Measurements from ENCODE around the gene SGK2.

Gene SGK2

DNA sequence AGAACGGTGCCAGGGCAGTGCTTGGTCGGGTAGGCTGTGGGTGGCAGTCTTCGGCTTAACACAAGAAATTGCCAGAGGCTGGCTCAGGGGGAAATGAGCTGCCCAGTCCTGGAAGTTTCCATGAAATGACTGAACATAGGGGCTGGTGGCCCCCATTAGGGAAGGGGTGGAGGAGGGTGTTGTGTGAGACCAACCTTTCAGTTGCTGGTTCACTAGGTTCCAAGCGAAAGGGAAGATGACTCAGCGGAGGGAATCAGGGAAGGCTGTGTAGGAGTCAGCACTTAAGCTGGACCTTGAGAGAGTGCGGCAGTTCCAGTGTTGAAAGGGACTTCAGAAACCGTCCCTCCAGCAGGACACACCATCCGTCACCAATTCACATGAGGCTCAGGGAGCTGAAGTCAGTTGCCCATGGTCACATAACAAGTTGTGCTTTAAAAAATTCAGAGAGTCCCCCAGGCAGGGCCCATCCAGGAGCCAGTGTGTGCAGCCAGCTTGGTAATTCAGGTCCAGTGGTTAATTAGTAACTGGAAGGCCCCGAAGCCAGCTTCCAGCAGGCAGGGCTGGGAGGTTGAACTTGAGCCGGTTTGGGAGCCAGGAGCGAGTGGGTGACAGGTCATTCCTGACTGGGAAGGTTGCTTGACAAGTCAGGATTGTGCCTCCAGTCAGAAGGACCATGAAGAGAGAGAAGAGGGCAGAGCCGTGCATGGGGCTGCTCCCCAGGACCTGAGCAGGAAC lies at the start of gene SGK2:
SGK2 (plus strand) TSS at position 616 of the 735 bp plus-strand sequence. CDS start 7,469 bp downstream, outside the sequence.
- no peak for DNase-seq (ENCODE audit: low read depth)

DNA sequence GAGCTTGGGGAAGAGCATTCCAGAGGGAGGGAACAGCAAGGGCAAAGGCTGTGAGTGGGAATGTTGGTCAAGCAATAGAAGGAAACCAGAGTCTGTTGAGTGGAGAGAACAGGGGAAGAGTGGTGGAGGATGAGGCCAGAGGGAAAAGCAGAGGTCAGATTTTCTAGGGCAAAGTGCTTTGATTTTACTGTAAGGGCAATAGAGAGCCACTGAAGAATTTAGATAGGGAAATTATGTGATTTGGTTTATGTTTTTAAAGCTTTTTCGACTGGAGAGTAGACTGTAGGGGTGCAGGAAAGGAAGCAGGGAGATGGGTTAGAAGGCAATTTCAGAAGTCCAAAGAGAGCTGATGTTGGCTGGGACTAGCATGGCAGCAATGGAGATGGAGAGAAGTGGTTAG lies 46.9 kb upstream of the SGK2 start:
- no peak for DNase-seq (ENCODE audit: low read depth)

DNA sequence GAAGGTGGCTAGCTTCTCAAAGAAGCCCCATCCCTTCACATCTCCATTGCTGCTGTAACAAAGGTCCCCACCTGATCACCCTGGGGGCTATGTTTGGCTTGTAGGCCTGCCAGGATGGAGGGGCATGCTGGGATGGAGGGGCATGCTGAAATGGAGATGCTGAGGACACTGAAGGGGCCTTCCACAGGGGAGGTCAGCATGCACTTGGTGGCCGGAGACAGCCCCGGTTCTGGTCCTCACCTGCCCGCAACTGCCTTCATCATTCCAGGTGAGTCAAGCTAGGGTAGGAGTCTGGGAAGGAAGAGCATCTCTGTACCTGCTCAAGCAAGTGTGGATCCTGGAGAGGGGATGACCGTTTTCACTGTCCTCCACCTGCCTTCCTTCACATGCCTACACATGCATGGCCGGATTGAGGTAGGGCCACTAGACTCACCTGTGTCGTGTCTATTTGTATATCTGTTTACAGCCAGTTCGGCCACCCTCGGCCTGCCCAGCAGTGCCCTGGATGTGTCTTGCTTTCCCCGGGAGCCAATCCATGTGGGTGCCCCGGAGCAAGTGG lies 45.4 kb upstream of the SGK2 start:
- DNase-seq (ENCODE audit: low read depth) = no peak

- peak; percentile 97 for DNase-seq (ENCODE audit: low read depth)
These were observed 44.7 kb upstream of the SGK2 start for GRCh38 chr20:43513931-43514647.

DNA sequence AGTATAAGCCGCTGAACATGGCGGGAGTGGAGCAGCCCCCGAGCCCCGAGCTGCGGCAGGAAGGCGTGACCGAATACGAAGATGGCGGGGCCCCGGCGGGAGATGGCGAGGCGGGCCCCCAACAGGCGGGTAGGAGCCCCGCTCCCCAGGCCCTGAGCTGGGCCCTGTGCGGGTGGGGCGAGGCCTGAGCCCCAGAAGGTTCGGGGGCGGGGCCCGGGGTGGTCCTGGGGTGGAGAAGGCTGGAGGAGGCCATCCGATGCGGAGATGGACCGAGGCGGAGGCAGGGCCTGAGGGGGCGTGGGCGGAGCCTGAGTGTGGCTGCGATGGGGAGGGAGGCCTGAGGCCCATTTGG lies 44.2 kb upstream of the SGK2 start:
- DNase-seq (ENCODE audit: low read depth) = no peak

DNA sequence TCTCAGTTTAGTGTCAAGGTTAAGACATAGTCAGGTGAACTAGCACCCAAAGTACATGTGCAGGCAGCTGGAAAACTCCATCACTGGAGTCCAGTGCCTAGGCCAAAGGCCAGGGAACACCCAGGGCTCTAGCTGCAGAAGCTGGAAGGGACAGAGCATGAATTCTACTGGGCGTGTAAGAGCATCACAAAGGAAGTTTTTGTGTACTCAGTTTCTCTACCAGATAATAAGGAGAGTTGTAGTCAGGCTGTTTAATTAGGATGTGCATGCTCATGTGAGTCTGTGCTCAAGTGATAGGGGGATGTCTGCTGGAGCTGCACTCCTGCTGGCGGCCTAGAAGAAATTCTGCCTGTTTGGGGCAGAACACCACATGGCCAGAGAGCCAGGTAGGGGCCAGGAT lies 43.2 kb upstream of the SGK2 start:
- no peak for DNase-seq (ENCODE audit: low read depth)

DNA sequence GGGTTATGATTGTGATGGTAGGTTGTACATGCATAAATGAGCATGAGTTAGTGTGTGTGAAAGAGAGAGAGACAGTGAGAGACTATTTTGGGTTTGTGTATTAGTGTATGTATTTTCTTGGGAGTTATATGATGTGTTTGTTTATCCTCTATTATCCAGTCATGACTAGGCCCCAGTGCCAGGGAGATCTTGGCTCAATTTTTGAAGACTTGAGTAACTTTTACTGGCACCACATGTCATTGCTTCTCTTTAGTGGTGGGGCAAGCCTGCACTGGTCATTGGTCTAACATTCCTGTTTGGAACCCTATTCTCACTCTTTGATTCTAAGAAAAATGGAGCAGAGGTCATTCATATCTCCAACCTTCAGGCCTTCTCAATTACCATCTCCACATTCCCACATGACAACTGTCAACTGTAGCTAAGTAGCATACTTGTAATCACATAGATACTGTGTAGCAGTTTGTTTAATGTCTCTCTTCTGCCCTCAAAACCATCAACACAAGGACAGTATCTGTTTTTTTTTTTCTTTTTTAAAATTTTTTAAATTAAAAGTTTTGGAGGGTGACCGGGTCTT lies 42.5 kb upstream of the SGK2 start:
- no peak for DNase-seq (ENCODE audit: low read depth)

DNA sequence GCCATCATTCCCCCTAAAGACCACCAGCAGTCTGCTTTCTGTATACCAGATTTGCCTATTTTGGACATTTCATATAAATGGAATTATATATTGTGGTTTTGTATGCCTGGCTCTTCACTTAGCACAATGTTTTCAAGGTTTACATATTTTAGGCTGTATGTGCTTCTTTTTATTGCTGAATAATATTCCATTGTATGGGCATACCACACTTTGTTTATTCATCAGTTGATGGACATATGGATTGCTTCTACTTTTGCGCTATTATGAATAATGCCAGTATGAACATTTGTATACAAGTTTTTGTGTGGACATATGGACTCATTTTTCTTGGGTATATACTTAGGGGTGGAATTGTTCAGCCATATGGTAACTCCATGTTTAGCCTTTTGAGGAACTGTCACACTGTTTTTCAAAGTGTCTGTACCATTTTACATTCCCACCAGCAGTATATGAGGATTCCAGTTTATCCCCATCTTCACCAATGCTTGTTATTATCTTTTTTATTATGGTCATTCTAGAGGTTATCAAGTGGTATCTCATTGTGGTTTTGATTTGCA lies 38.7 kb upstream of the SGK2 start:
- no peak for DNase-seq (ENCODE audit: low read depth)

DNA sequence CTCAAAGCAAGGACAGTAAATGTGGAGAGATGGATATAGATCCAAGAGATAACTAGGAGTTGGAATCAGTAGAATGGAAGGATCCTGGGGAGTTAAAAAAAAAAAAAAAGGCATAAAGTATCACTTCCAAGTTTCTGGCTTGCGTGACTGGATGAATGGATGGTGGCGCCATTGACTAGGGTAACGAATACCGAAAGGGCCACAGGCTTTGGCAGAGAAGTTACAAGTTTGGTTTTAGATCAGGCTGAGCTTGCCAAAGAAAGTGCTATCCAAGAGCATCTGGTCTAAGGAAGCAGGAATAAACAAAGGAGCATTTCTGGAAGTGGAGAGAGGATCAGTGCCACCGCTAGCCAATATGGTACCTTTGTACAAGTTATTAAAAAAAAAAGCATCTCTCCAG lies 33.8 kb upstream of the SGK2 start:
- DNase-seq (ENCODE audit: low read depth) = no peak

DNA sequence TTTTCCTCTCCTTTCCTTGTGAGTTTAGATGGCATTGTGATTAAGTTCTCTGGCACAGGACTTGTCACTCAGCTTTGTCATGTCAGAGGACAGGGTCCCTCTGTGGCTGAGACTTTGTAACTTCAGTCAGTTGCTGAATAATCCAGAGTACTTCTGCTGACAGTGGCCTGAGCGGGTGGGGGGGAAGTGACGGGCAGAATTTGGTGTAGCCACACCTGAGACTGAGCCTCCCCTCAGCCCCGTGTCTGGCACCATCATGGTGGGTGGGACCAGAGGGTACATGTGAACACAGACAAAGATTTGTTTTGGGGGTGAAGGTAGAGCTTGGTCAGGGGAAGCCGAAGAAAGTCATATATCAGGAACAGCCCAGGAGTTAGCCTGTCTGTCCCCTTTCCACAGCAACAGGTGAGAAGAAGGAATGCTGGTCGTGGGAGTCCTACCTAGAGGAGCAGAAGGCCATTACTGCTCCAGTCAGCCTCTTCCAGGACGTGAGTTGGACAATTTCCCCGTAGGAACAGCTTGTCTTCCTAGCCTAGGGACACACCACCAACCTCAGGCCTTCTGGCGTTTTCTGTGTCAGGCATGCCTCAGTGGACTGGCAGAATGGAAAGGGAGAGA lies 30.5 kb upstream of the SGK2 start:
- no peak for DNase-seq (ENCODE audit: low read depth)

- no peak for DNase-seq (ENCODE audit: low read depth)
These were observed 29.8 kb upstream of the SGK2 start for GRCh38 chr20:43529051-43529450.

DNA sequence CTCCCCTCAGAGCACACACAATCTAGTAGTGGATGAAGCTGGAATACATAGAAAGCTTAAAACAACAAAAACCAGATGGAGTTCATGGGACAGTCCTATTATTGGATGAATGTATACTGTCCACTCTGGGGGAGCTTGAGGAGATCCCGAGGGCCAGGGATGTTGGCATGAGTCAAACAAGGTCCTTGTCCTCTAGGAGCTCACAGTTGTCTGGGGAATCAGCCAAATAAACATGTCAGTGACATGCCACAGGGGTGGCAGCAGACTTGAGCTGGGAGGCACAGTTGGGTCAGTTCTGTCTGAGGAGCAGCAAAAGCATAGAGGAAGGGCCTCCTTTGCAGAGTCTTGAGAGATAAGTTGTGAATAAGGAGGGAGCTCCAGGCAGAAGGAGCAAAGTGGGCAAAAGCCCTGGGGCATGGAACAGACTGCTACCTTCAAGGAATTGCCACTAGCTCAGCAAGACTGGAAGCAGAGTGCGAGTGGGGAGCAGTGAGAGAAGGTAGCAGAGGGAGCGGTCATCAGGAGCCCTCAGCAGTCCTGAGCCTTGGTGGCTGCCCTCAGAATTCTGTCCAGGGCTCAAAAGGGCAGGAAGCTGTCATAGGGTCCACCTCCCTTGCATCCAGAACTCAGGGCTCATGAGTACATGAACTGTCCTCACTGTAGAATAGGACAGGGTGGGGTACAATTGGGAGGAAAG lies 29.2 kb upstream of the SGK2 start:
- no peak for DNase-seq (ENCODE audit: low read depth)

DNA sequence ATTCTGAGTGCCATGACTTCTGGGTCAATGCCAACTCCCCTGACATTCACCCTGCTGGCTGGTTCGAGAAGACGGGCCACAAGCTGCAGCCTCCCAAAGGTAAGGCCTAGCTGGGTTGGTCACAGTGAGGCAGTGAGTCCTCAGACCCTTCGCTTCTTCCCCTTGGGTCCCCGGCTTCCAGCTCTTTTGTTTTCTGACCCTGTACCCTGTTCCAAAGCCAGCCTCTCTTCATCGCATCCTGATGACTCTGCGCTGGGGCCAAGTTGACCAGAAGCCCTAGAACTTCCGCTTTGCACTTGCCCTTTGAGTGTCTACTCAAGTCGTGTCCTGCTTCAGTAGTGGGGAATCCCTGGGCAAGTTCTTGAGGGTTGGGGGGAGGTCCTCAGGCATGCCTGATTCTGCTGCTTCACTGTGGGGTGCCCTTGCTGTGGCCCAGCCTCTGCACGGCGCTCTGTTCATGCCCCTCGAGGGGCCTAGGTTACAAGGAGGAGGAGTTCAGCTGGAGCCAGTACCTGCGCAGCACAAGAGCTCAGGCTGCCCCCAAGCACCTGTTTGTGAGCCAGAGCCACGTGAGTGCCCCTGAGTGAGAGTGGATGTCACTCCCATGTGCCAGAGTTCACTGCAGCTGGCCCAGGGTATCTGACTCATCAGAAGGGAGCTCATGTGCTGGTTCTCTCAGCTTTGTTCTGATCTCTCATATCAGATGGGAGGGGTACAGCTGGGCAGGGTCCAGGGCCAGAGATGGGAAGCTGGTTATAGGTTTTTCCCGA lies 28.3 kb upstream of the SGK2 start:
- DNase-seq (ENCODE audit: low read depth) = no peak

- no peak for DNase-seq (ENCODE audit: low read depth)
These were observed 27.8 kb upstream of the SGK2 start for GRCh38 chr20:43531091-43531443.

- no peak for DNase-seq (ENCODE audit: low read depth)
These were observed 26.3 kb upstream of the SGK2 start for GRCh38 chr20:43532416-43533055.

DNA sequence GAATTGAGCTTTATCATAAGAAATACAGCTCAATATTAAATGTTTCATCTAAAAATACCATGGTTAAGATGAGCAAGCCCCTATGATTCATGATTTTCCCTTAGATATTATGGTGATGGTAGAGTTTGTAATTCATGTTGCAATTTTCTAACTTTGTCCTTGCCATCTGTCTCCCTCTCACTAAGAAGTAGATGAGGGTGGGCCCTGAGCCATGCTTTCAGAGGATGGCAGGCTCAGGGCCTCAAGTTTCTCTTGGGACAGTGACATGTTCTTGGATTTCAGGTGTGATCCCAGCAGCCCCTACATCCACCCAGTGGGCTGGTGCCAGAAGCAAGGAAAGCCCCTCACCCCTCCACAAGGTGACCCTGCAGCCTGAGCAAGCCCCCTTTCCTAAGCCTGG lies 25.8 kb upstream of the SGK2 start:
- DNase-seq (ENCODE audit: low read depth) = no peak

- DNase-seq (ENCODE audit: low read depth) = no peak
These were observed 24.8 kb upstream of the SGK2 start for GRCh38 chr20:43534016-43534415.

DNA sequence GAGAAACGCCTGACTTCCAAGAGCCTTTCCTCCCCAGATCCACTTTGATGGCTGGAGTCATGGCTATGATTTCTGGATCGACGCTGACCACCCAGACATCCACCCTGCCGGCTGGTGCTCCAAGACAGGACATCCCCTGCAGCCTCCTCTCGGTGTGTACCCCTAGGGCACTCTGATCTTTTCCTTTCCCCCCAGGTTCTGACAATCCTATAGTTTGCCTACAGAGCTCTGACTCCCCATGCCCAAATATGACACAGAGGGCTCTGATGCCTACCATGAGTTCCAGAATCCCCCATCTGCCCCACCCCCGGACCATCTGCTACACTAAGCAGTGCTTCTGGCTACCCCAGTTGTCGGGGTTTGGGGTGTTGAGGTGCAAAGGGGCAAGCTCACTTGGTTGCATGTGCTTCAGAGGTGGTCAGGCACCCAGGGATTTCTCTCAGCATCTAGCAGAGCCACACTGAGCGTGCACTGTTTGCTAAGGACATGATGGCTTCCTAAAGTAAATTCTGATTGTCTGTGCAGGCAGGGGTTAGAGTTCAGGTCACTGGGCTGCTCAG lies 24.0 kb upstream of the SGK2 start:
- no peak for DNase-seq (ENCODE audit: low read depth)

DNA sequence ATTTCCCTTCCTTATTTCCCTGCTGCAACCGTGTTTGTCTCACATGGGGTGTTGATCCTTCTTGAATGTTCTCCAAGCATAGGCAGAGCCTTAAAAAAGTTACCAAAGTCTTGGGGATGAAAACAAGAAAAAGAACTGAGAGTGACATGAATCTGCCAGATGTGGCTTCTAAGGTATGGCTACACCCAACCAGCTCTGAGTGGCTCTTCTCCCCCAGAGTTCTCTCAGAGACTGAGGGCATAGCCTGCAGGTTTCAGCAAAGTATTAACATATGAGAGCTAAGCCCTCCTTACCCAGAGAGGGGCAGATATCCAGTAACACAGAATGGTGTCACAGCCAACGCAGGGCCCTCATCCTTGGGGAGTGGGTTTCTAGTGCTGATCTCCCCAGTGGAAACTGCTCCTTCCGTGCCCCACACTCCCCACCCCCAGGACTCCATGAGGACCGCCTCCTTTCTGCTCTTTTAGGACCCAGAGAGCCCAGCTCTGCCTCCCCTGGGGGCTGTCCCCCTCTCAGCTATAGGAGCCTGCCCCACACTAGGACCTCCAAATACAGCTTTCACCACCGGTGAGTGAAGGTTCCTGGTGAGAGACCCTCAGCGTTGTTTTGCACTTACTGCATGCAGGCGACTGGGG lies 23.3 kb upstream of the SGK2 start:
- no peak for DNase-seq (ENCODE audit: low read depth)

Data from HS-27A (cell line).